Mesenteric fat pad (tissue), 1 donor: ENCODE data around the gene TSPAN14. TPM values are rescaled to one million over a fixed set of nuclear protein-coding genes. Genes with fewer than 3 reads are reported as not detected.

Experiments used
- DNase-seq: peaks from one replicate; pipeline ENCODE4 v3.0.0-alpha.2; 2020; ENCODE audit warnings: low spot score
- total RNA-seq: library from RNA; stranded (reverse); fragmentation: NEBNext Ultra II Directional; extraction: Animal tissue kit (Norgen Biotek cat#: 25700); gene quantifications from one replicate; pipeline ENCODE4 v1.2.1, GENCODE V29; 2021
- donor health status: DM: yes; HTN: yes; CAD: no.

TSPAN14 gene
- total RNA-seq, 1 donor from 2014 or later = 177 TPM

DNA sequence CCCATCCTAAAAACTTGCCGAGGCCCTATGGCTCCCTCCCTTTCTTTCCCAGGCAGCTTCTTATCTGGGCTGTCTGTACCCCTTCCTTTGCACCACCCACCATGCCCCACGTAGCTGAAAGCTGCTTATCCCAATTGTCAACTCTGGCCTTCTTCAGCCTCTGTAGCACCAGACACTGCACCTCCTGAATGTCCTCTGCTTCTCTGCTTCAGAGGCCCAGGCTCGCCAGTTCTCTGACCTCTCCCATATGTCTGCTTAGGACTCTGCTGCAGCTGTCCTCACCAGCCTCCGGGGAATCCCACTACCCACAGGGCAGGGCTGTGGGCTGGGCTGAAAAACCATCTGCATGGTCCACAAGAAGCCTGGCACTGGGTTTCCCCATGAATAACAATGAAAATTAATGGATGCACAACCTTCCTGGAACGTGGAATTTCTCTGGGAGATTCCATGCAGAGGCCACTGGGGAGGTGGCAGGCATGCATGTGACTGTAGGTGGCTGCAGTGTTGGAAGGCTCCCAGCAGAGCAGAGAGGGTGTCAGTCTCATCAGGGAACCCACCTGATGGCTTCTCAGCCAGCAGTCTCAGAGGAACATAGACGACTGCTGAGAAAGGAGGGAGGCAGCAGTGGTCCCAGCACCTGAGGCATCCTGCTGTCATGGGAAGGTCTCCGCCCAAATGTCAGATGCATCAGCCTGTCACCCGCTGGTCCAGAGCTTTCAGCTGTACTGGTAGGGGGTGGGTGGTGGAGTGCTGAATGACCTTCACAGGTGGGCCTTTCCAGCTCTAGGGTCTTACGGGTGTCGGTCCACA, 66.8 kb downstream of the TSPAN14 start:
- DNase-seq = no peak

DNA sequence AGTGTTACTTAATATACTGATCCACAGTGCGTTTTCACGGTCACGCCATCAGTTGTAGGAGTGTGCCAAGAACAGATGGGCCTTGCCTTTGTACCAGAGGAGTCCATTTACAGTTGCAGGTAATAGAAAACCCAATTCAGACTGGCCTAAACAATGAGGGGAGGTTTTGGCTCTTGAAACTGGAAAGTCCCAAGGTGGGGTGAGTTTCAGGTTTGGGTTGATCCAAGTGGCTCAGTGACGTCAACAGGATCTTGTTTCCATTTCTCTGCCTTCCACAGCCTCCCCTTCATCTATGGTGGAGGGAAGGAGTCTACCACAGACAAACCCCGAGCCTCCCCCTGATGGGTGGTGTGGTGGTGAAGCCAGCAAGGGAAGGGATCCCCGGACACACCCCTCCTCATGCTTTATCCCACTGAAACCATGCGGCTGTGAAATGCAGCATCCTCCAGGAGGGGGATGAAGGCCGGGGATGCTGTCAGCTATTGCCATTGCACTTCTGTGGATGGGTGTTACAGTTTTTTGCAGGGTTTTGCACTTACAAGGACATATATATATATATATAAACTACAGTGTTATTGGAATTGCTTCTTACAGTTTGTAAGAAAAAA, 68.8 kb downstream of the TSPAN14 start:
- DNase-seq = no peak

DNA sequence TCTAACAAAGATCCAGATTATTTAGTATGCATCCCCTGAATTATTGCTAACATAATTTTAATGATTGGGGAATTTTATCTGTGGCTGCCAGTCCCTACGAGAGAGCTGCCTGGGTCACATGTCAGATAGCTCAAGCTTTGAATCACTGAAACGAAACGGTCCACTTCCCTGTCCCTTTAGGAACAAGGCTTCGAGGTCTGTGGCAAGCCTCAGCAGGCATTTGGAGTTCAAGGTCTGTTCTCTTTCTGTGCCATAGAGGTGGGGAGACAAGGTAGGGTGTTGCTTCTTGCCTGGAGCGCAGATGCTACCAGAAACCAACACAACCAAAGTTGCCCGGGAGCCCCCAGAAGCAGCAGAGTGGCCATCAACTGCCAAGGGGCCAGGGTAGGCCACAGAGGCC, 69.7 kb downstream of the TSPAN14 start:
- no peak for DNase-seq

DNA sequence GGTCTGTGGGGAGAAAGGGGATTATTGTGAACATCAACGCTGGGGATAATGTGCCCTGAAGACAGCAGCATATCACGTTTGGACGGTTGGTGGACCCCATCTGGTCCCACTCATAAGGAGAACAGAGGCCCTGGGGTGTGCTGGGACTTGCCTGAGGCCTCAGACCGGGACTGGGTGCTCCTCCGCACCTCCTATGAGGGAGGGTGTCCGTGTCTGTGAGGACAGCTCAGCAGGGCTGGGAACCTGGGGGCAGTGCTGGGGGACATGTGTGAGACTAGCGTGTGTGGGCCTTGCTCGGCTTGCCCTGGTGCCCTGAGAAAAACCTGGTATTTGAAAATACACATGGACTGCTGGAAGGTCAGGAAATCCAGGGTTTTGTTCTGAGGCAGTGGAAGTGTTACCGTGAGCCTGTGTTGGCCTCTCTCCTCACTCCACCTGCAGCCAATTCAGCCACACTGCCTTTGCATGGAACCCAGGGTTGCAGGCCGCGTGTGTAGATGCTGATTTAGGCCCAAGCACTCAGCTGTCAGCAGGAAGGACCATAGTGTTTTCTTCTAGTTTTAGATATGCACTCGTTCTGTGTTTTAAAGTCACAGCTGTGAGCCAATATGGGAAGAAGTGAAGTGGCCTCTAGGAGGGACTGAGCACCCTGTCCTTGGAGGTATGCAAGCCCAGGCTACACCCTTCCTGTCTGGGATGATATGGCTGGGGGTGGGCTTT, 70.2 kb downstream of the TSPAN14 start:
- DNase-seq = no peak

DNA sequence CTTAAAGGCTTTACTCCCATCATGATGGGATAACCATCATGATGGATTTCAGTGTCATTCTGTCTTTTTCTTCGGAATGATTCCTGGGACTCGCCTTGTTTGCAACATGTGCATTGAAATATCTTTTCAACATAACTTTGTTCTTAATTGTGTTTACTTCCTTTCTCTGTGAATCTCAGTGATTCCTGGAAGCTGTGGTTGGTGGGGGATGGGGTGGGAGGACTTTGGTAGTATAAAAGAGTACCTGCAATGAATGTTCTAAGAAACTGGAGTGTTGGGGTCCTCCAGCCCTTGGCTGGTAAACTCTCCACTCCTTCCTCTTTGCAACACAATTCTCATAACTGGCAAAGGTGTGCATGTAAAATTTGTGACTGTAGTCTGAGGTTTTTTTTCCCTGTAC, 72.1 kb downstream of the TSPAN14 start:
- DNase-seq = no peak

DNA sequence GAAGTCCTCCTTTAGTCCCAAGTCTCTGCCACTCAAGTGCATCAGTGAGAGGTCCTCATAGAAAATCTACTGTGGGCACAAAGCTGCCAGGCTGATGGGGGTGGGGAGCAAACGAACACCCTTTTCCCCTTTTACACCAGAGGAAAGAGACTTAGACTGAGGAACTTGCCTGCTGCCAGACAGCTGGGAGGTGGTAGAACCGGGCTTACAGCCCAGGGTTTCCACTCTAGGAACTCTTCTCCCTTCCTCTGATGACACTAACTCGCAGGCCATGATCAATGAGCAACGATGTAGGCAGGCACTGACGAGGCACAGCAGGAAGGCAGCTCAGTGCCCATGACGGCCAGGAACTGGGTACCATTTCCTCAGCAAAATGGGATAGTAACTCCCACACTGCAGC, 72.6 kb downstream of the TSPAN14 start:
- DNase-seq = no peak

DNA sequence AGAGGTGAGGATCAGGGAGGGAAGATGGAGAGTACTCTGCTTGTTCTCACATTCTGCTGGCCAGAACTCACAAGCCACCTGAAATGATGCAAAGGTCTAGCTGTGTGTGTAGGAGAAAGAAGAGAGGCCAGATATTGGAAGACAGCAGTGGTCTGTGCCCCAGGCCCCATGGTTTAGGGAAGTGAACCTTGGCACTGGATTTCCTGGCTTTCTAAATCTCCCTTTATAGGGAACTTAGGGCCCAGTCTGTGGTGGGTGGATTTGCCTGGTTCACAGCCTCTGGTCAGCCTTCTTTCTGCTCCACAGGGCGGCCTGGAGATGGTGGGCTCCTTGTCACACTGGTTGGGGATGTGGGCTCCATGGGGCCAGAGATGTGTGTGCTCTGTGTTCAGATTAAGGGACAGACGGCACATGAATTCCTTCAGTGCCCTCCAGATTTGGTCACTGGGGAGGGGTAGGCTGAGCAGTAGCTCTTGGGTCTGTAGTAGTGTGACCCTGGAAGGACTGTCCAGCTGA, 74.1 kb downstream of the TSPAN14 start:
- no peak for DNase-seq

DNA sequence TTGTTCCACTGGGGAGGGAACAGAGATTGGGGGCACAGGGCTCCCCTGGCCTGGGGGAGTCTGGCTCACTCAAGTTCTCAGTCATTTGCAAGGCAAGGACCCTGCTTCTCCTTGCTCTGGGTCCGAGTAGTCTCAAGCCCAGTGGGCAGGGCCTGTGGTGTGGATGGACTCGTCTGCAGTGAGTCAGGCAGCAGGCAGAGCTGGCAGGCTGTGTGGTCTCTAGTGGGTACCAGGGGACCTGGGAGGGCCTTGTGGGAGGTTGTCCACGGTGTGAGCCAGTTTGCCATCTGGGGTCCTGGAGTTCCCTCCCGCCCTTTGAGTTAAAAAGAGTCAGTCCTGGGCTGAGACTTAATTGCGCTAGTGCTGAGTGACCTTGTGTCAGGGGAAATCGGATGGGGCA, 74.8 kb downstream of the TSPAN14 start:
- no peak for DNase-seq

DNA sequence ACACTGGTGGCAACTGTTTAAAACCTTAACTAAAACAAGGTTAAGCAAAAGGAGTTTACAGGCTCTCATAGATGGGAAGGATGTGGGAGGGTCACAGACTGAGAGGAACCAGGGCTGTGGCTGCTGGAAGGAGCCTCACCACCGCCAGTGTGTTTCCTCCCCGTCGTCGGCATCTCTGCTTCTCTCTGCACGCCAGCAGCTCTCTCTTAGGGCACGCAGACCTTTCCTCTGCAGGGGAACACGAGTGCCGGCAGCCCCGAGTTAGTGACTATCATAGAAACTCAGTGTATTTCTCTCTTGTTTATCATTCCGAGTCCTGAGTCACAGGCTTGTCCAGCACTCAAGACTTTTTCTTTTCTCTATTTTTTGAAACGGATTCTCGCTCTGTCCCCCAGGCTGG, 75.5 kb downstream of the TSPAN14 start:
- no peak for DNase-seq

DNA sequence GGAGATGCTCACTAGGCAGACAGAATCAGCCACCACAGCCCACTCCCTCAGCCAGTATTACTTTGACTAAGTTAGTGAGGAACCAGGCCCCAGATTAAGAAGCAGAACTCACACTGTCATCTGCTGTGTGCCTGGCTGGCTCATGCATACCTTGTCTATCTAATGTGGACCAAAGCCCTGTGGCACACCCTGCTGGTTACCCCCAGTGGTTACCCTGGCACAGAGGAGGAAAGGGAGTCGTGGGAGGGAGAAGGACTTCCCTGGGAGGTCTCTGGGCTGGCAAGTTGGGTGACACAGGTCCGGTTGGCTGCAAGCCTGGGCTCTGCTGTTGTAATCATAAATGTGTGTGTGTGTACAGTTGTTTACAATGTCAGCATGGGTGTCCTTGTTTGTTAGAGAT, 76.1 kb downstream of the TSPAN14 start:
- DNase-seq = no peak

DNA sequence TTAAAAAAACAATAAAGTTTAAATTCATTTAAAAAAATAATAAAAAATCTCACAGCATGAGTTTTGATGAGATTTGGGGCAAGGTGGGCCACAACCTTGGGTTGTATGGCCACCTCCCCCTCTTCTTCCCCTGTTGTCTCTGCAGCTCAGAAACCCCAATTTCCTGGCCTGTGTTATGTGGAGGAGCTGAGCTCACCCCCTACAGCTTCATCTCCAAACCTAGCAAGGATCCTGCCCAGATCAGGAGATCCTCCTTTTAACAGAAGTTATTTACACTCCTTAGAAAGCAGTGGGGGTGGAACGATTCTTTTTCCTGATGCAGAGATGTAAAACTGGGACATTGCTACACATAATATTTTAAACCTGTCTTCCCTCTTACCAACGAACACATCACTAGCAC, 76.7 kb downstream of the TSPAN14 start:
- no peak for DNase-seq

DNA sequence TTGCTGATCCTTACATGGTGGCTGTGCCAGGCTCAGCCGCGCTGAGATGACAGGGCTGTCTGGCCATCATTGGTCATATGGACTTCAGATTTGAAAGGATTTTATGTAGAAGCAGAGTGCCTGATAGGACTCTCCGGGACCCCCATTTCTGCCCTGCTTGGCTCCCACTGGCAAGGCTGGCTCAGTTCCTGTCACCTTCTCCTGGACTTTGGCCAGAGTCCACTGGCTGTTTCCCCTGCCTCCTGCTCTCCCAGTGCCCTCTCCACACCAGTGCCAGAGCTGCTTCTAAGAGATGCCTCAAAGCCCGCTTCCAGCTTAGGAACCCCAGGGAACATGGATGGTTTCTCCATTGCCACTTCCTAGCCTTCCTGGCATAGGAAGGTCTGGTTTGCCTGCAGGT, 78.5 kb downstream of the TSPAN14 start:
- DNase-seq = no peak

DNA sequence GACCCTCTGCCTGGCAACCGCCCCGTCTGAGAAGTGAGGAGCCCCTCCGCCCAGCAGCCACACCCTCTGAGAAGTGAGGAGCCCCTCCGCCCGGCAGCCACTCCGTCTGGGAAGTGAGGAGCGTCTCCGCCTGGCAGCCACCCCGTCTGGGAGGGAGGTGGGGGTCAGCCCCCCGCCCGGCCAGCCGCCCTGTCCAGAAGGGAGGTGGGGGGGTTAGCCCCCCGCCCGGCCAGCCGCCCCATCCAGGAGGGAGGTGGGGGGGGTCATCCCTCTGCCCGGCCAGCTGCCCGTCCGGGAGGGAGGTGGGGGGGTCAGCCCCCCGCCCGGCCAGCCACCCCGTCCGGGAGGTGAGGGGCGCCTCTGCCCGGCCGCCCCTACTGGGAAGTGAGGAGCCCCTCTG, 79.9 kb downstream of the TSPAN14 start:
- DNase-seq = peak; percentile 69

DNA sequence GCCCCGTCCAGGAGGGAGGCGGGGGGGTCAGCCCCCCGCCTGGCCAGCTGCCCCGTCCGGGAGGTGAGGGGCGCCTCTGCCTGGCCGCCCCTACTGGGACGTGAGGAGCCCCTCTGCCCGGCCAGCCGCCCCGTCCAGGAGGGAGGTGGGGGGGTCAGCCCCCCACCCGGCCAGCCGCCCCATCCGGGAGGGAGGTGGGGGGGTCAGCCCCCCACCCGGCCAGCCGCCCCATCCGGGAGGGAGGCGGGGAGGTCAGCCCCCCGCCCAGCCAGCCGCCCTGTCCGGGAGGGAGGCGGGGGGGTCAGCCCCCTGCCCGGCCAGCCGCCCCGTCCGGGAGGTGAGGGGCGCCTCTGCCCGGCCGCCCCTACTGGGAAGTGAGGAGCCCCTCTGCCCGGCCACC, 80.5 kb downstream of the TSPAN14 start:
- peak; percentile 30 for DNase-seq

DNA sequence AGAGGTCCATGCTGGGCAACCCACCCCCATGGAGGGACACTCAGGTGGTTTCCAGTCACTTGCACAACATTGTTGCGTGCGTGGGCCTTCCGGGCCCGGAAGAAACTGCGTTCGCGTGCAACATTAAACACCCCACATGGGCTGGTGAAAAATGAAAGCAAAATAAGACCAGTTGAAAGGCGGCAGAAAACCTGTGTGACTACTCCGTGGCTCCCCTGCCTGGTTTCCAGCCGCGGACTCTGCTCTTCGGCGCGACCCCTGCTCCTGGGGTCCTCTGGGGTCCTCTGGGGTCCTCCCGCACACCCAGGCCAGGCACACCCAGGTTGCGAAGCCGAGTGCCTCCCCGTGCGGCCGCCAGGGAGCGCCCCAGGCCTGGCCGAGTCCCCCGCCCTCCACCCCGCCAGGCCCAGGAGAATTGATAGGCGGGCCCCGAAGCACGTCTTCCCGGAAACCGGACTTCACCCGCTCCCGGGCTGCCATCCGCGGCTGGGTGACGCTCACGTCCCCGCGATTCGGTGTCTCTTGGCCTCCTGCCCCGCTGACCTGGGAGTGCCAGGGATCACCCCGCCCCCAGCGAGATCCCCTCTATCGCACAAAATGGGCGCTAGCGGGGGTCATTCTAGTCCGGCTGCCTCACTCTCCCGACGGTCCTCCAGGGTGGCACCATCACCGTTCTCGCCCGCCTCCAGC, 81.7 kb downstream of the TSPAN14 start:
- DNase-seq = peak; percentile 91

DNA sequence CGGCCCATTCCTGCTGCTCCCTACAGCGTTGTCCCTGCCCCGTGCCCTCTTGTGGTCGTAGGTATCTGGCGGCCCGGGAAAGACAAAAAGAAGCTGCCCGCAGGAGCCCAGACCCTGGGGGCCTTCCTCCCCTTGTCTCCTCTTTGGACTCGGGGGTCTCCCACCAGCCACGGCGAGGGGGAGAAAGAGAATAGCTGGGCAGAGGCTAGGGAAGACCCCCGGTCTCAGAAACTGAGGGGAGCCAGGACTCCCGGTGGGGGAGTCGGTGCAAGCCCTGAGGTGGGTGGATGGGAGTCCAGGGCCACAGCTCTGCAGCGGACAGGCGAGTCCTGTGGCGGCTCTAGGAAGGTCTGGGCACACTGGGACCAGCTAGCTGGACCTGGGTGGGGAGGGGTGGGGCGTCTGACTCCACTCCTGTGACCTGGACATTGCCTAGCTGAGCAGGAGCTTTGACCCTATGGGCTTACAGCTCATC, 82.3 kb downstream of the TSPAN14 start:
- DNase-seq = no peak

DNA sequence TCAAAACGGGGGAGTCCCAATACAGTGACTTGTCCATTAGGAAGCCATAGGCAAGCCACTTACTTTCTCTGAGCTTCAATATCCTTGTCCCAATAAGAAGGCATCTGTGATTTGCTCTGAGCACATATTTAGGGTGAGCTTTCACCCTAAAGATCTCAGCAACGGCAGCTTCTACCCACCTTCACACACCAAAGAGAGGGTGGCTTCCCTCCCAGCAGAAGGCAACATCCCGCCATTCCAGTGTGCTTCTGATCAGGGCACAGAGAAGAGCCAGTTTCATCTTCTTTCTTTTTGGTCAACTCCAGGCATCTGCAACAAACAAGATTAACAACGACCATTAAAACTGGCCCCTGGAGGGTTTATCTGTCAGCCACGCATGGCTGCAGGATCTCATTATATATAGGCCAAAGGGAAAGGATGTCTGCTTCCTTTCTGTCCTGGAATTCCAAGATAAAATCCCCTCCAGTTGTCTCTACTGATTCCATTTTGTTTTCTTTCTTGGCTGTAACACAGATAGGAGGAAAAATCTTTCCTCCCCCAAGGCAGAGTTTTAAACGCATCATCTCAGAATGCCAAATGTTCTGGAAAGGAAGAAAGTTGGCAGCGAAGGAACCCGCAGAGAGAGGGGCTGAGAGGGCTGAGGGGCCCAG, 83.1 kb downstream of the TSPAN14 start:
- peak; percentile 39 for DNase-seq

DNA sequence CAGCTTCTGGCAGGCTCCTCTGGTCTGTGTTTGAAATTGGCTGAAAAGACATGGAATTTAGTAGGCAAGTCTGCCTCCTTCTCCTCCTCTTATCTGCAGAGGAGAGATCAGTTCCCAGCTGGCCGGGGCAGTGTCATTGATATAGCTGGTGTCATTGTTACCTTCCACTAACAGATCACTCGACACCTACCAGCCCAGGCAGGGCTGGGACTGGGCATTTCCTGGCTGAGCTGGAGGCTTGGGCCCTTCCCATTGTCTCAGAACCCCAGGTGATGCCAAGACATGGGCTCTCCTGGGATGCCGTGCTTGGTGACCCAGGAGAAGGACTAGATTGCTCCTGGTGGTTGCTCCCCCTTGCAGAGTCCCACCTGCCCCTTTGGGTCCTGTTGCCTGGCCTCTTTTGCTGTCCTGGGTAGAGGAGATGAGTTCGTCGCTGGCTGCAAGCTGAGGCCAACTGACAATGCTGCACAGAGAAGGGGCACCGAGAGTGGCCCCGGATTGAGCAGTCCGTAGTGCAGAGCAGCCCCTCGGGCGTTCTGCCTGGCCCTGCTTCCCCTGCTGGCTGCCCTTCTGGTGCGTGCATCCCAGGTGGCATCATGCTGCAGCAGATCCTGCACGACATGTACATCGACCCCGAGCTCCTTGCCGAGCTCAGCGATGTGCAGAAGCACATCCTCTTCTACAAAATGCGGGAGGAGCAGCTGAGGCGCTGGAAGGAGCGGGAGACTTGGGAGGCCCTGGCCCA, 83.8 kb downstream of the TSPAN14 start, which contains the start of gene SH2D4B:
Gene SH2D4B (plus strand): TSS at position 167 of the 745 bp plus-strand sequence. CDS start 430 bp downstream, at position 597.
- DNase-seq = peak; percentile 81

DNA sequence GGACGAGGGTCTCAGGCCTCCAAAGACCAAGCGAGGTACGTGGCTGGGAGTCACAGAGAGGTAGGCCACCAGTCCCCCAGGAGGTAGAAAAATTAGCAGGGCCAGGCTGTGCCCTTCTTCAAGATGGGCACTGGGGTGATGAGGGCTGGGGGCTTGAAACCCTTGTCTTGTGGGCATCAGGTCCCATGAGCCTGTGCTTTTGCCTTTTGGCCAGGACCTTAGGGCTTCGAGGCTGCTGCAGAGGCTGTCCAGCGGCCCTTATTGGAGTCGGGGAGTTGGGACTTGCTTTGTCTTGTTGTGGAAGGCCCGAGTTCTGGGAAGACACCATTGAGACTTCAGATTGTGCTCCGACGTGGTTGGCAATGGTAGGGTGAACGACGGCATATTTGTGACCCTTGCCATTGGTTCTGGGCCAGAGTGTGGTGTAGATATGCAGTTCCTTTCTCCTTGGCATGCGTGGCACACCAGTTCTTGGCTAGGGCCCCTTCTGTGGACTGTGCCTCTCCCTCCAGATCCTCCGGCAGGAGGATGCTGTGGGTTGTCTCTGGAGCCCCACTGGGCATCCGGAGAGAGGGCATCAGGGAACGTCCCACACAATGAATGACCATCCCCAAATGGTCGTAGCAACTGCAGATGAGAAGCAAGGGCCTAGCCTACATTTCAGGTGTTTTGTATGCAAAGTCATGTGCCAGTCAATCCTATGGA, 84.5 kb downstream of the TSPAN14 start:
- DNase-seq = peak; percentile 67
